GM23338 (cell line): ENCODE measurements around the gene MTERF4. TPM values are rescaled to one million over a fixed set of nuclear protein-coding genes. Genes with fewer than 3 reads are reported as not detected.

ENCODE experiments used
- ATAC-seq: fragments of 200-7000 bp; cut with Tn5 transposase; 3 replicates; pipeline ENCODE4 v1.9.1; 2020
- DNase-seq: peaks from one replicate; pipeline ENCODE4 v3.0.0-alpha.2; 2015; ENCODE audit warnings: low spot score
- H2AFZ ChIP-seq: fragments of 200-600 bp; sonication (generic); 2 replicates; pipeline ENCODE4 v1.8.0; 2016; ENCODE audit warnings: antibody characterized with exemption, mild to moderate bottlenecking, moderate library complexity
- H3F3A ChIP-seq: fragments of 200-600 bp; sonication (generic); replicated peaks from 2 replicates; pipeline ENCODE4 v1.8.0; 2017; ENCODE audit warnings: antibody characterized with exemption, mixed run types, low read depth
- H3K27ac ChIP-seq: fragments of 200-600 bp; sonication (generic); 2 replicates; pipeline ENCODE4 v1.6.1; 2016; ENCODE audit warnings: low read depth
- H3K27me3 ChIP-seq: fragments of 200-600 bp; sonication (generic); 2 replicates; pipeline ENCODE4 v1.8.0; 2016; ENCODE audit warnings: mild to moderate bottlenecking, mixed run types, moderate library complexity; ENCODE audit not compliant: insufficient read depth
- H3K36me3 ChIP-seq: fragments of 200-600 bp; sonication (generic); 2 replicates; pipeline ENCODE4 v1.8.0; 2016; ENCODE audit warnings: mild to moderate bottlenecking; ENCODE audit not compliant: insufficient read depth
- H3K4me1 ChIP-seq: fragments of 200-600 bp; sonication (generic); 2 replicates; pipeline ENCODE4 v1.8.0; 2016; ENCODE audit warnings: mild to moderate bottlenecking, moderate library complexity; ENCODE audit not compliant: insufficient read depth
- H3K4me2 ChIP-seq: fragments of 200-600 bp; sonication (generic); 2 replicates; pipeline ENCODE4 v1.7.1; 2017; ENCODE audit warnings: mixed run types
- H3K4me3 ChIP-seq: fragments of 200-600 bp; sonication (generic); 2 replicates; pipeline ENCODE4 v1.6.1; 2016; ENCODE audit warnings: mixed run types
- H3K79me2 ChIP-seq: fragments of 200-600 bp; sonication (generic); replicated peaks from 2 replicates; pipeline ENCODE4 v1.8.0; 2017; ENCODE audit warnings: mild to moderate bottlenecking; ENCODE audit not compliant: insufficient read depth
- H3K9me2 ChIP-seq: fragments of 200-600 bp; sonication (generic); 2 replicates; pipeline ENCODE4 v1.8.0; 2017; ENCODE audit not compliant: insufficient read depth
- H4K20me1 ChIP-seq: fragments of 200-600 bp; sonication (generic); replicated peaks from 2 replicates; pipeline ENCODE4 v1.8.0; 2017; ENCODE audit warnings: mild to moderate bottlenecking; ENCODE audit not compliant: insufficient read depth
- H3K27ac Mint-ChIP-seq: 2 replicates; pipeline ENCODE4 v1.8.0; 2020; ENCODE audit warnings: inconsistent platforms, mild to moderate bottlenecking, moderate library complexity, mixed read lengths
- H3K27me3 Mint-ChIP-seq: 3 replicates; pipeline ENCODE4 v1.8.0; 2022; ENCODE audit warnings: low read depth, mild to moderate bottlenecking, moderate library complexity, mixed read lengths, inconsistent platforms; ENCODE audit not compliant: insufficient read depth, poor library complexity
- H3K36me3 Mint-ChIP-seq: 3 replicates; pipeline ENCODE4 v1.8.0; 2021; ENCODE audit warnings: low read depth, mild to moderate bottlenecking, inconsistent platforms, moderate library complexity, mixed read lengths
- H3K4me1 Mint-ChIP-seq: 3 replicates; pipeline ENCODE4 v1.8.0; 2020; ENCODE audit warnings: mild to moderate bottlenecking, inconsistent platforms, mixed read lengths
- H3K4me3 Mint-ChIP-seq: 3 replicates; pipeline ENCODE4 v1.8.0; 2021; ENCODE audit warnings: moderate library complexity, mild to moderate bottlenecking, inconsistent platforms, mixed read lengths
- H3K9me3 Mint-ChIP-seq: 3 replicates; pipeline ENCODE4 v1.8.0; 2020; ENCODE audit warnings: moderate library complexity, mild to moderate bottlenecking, inconsistent platforms, mixed read lengths
- CREB1 ChIP-seq: fragments of 250-450 bp; sonication (Bioruptor Pico); IDR thresholded peaks from 2 replicates; pipeline ENCODE4 v1.5.0; 2020; ENCODE audit warnings: low read depth, mild to moderate bottlenecking, moderate library complexity
- EZH2 ChIP-seq: fragments of 200-600 bp; sonication (generic); IDR thresholded peaks from one replicate; pipeline ENCODE4 v1.8.0; 2017; ENCODE audit warnings: antibody characterized with exemption, mild to moderate bottlenecking, low read depth; ENCODE audit not compliant: unreplicated experiment
- EZH2phosphoT487 ChIP-seq: fragments of 200-600 bp; sonication (generic); IDR thresholded peaks from one replicate; pipeline ENCODE4 v1.8.1; 2018; ENCODE audit warnings: antibody characterized with exemption; ENCODE audit not compliant: unreplicated experiment
- JUNB ChIP-seq: IDR thresholded peaks from one replicate; pipeline ENCODE4 v1.6.1; 2016; ENCODE audit warnings: antibody characterized with exemption; ENCODE audit not compliant: unreplicated experiment
- NANOG ChIP-seq: IDR thresholded peaks from 2 replicates; pipeline ENCODE4 v1.6.1; 2016; ENCODE audit warnings: antibody characterized with exemption, borderline replicate concordance
- POLR2AphosphoS5 ChIP-seq: IDR thresholded peaks from 2 replicates; pipeline ENCODE4 v1.6.1; 2016; ENCODE audit warnings: antibody characterized with exemption, low read depth
- ZNF114 ChIP-seq: fragments of 250-450 bp; sonication (Bioruptor Pico); IDR thresholded peaks from 2 replicates; pipeline ENCODE4 v1.5.0; 2020; ENCODE audit warnings: mild to moderate bottlenecking, moderate library complexity
- ZNF331 ChIP-seq: fragments of 250-450 bp; sonication (Bioruptor Pico); IDR thresholded peaks from 2 replicates; pipeline ENCODE4 v1.5.0; 2020; ENCODE audit warnings: low read depth, mild to moderate bottlenecking, moderate library complexity
- polyA plus RNA-seq: library from polyadenylated mRNA; unstranded; fragments of >200 nt; fragmentation: Nextera tagmentation; extraction: Ambion mirVana; gene quantifications from 2 replicates; pipeline ENCODE4 v1.2.1, GENCODE V29; 2016
- total RNA-seq: library from RNA; depleted of rRNA; stranded (reverse); fragments of >200 nt; shearing (Covaris generic); gene quantifications from 2 replicates; pipeline ENCODE4 v1.2.3, GENCODE V29; 2014
- TF ChIP-seq, protein P1 (sequence below): IDR thresholded peaks from one replicate; pipeline ENCODE4 v1.6.1; 2018; ENCODE audit warnings: antibody characterized with exemption; ENCODE audit not compliant: unreplicated experiment
- TF ChIP-seq, protein P2 (sequence below), 2 experiments: fragments of 200-600 bp in 1 of 2; sonication (generic) in 1 of 2; conservative IDR thresholded peaks; 2 replicates each; pipeline versions ENCODE4 v1.5.1 to v1.6.1; 2016 to 2017; ENCODE audit warnings: antibody characterized with exemption in 2 of 2, low read depth in 2 of 2, mild to moderate bottlenecking in 2 of 2, moderate library complexity in 1 of 2
- TF ChIP-seq, protein P3 (sequence below): IDR thresholded peaks from 2 replicates; pipeline ENCODE4 v1.6.1; 2016; ENCODE audit warnings: antibody characterized with exemption

Gene MTERF4
- total and polyA plus RNA-seq, 2 experiments from 2014 or later: 15.3 to 63.6 TPM

DNA sequence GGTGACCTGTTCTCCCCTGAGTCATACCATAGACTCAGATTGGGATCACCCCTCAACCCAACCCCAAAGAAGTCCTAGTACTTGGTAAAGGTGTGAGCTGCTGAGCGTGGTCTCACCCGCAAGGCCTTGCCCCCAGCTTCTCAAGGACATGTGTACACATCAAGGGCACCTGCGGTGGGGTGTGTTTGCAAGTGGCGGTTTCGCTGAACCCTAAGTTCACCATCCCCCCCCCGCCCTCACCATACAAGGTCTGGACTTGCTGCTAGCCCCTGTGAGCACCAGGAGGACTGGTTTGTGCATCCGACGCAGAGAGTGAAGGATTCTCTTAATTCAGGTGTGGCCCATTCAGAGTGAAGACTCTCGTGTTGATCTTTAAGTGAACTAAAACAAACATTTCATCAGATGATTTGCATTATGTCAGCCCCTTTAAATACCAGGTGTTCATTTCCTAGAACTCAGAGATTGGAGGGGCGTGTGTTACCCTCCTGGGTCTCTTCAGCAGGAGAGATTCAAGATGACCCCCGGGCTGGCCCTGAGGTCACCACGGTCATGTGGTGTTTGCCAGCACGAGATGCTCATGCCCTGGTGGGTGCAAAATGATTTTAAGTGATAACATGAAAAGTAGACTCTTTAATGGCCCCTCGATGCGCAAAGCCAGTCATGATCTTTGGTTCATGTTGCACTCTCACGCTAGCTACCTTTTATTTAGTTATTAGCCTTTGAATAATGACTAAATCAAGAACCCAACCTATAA is 27.8 kb downstream of the MTERF4 start:
- H3K4me1 Mint-ChIP-seq: peaks cover 4% of the 10 kb centered on the region
- ATAC-seq: no peak

DNA sequence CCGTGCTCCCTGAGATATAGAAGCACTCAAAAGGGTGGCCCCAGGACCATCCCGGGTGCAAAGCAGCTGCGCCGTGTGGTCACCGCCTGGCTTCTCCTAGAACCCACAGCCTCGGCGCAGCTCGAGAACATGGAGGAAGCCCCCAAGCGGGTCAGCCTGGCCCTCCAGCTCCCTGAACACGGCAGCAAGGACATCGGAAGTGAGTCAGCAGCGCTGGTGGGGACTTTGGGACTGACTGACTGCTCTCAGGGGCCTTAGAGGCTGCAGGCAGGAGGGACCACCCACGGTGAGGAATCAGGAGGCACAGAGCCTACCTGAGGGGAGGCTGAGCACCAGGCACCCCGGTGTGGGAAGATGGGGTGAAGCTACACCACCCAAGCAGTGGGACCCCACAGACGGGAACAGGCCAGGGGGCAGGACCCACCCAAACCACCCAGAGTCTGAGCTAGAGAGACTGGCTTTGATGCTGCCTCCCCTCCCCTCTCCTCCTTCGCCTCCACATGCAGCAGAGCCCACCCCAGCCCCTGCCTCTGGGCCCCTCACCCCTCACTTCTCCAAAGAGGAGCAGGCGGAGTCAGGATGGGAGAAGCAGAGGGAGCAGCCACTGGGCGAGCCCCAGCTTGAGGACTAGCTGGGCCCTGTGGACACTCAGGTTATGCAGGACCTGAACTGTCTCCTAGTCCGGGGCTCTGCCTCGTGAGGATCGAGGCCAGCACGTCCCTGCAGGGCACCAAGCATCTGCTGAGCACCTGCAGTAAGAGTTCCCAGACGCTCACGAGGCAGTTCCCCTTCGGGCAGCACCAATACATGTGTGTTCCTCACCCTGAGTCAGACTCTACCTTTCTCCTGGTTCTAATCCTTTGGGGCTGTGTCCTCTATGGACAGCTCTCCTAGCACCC is 28.7 kb downstream of the MTERF4 start:
- ATAC-seq: no peak
- Histone ChIP-seq H3K4me3 (no peak overlapping the region), H3K36me3 (no peaks in the 10 kb centered on the region), H3K27ac (no peak overlapping the region), H3K9me2 (no peaks in the 10 kb centered on the region), H4K20me1 (no peaks in the 10 kb centered on the region), H3F3A (no peaks in the 10 kb centered on the region), H3K79me2 (no peaks in the 10 kb centered on the region), H3K4me1 (no peaks in the 10 kb centered on the region), H2AFZ (no peak overlapping the region), H3K4me2 (no peak overlapping the region), H3K27me3 (no peaks in the 10 kb centered on the region)
- Mint-ChIP-seq H3K27ac (no peak overlapping the region; the same call in 1 of the 2 replicates), H3K9me3 (no peaks in the 10 kb centered on the region), H3K36me3 (no peaks in the 10 kb centered on the region), H3K4me3 (no peak overlapping the region), H3K4me1 (peaks cover 4% of the 10 kb centered on the region), H3K27me3 (peaks cover 17% of the 10 kb centered on the region)
- no peak for DNase-seq
- TF ChIP-seq ZNF114 (CRISPR knock-in tag): no peak
- TF ChIP-seq, protein P1, sequence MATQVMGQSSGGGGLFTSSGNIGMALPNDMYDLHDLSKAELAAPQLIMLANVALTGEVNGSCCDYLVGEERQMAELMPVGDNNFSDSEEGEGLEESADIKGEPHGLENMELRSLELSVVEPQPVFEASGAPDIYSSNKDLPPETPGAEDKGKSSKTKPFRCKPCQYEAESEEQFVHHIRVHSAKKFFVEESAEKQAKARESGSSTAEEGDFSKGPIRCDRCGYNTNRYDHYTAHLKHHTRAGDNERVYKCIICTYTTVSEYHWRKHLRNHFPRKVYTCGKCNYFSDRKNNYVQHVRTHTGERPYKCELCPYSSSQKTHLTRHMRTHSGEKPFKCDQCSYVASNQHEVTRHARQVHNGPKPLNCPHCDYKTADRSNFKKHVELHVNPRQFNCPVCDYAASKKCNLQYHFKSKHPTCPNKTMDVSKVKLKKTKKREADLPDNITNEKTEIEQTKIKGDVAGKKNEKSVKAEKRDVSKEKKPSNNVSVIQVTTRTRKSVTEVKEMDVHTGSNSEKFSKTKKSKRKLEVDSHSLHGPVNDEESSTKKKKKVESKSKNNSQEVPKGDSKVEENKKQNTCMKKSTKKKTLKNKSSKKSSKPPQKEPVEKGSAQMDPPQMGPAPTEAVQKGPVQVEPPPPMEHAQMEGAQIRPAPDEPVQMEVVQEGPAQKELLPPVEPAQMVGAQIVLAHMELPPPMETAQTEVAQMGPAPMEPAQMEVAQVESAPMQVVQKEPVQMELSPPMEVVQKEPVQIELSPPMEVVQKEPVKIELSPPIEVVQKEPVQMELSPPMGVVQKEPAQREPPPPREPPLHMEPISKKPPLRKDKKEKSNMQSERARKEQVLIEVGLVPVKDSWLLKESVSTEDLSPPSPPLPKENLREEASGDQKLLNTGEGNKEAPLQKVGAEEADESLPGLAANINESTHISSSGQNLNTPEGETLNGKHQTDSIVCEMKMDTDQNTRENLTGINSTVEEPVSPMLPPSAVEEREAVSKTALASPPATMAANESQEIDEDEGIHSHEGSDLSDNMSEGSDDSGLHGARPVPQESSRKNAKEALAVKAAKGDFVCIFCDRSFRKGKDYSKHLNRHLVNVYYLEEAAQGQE: no peak
- no peak for TF ChIP-seq JUNB
- TF ChIP-seq, protein P2, sequence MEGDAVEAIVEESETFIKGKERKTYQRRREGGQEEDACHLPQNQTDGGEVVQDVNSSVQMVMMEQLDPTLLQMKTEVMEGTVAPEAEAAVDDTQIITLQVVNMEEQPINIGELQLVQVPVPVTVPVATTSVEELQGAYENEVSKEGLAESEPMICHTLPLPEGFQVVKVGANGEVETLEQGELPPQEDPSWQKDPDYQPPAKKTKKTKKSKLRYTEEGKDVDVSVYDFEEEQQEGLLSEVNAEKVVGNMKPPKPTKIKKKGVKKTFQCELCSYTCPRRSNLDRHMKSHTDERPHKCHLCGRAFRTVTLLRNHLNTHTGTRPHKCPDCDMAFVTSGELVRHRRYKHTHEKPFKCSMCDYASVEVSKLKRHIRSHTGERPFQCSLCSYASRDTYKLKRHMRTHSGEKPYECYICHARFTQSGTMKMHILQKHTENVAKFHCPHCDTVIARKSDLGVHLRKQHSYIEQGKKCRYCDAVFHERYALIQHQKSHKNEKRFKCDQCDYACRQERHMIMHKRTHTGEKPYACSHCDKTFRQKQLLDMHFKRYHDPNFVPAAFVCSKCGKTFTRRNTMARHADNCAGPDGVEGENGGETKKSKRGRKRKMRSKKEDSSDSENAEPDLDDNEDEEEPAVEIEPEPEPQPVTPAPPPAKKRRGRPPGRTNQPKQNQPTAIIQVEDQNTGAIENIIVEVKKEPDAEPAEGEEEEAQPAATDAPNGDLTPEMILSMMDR (conservative IDR thresholded peaks at IDR 0.05; ENCODE audit: low read depth in 2 of 2): no peak
- TF ChIP-seq EZH2: no peak
- TF ChIP-seq EZH2phosphoT487: no peak
- no peak for TF ChIP-seq POLR2AphosphoS5
- no peak for TF ChIP-seq NANOG

More for the DNA sequence above, 27.8 kb downstream of the MTERF4 start:
- Histone ChIP-seq H3K4me1 (no peaks in the 10 kb centered on the region), H3K9me2 (no peaks in the 10 kb centered on the region), H3K27me3 (no peaks in the 10 kb centered on the region), H3K79me2 (no peaks in the 10 kb centered on the region), H3K4me2 (no peak overlapping the region), H3K4me3 (no peak overlapping the region), H4K20me1 (no peaks in the 10 kb centered on the region), H3F3A (no peaks in the 10 kb centered on the region), H3K36me3 (no peaks in the 10 kb centered on the region), H3K27ac (no peak overlapping the region), H2AFZ (no peak overlapping the region)
- Mint-ChIP-seq H3K4me3 (no peak overlapping the region), H3K36me3 (no peaks in the 10 kb centered on the region), H3K27me3 (peaks cover 17% of the 10 kb centered on the region), H3K27ac (no peak overlapping the region), H3K9me3 (no peaks in the 10 kb centered on the region)
- no peak for TF ChIP-seq CREB1
- TF ChIP-seq, protein P3, sequence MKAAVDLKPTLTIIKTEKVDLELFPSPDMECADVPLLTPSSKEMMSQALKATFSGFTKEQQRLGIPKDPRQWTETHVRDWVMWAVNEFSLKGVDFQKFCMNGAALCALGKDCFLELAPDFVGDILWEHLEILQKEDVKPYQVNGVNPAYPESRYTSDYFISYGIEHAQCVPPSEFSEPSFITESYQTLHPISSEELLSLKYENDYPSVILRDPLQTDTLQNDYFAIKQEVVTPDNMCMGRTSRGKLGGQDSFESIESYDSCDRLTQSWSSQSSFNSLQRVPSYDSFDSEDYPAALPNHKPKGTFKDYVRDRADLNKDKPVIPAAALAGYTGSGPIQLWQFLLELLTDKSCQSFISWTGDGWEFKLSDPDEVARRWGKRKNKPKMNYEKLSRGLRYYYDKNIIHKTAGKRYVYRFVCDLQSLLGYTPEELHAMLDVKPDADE: no peak
- TF ChIP-seq ZNF331 (CRISPR knock-in tag): no peak
- TF ChIP-seq POLR2AphosphoS5: no peak
- TF ChIP-seq ZNF114 (CRISPR knock-in tag): no peak
- TF ChIP-seq EZH2phosphoT487: no peak
- TF ChIP-seq JUNB: no peak
- no peak for DNase-seq
